H1 (cell line): ENCODE data around the gene WDR43. TPM values are rescaled to one million over a fixed set of nuclear protein-coding genes. Genes with fewer than 3 reads are reported as not detected.

Source experiments
- CTCF ChIA-PET: fragments of 300-600 bp; sonication (Branson Sonifier 250); formaldehyde crosslinking; loops from one replicate; lab custom pipeline; 2021; ENCODE audit not compliant: partially characterized antibody; lab: Charles Lee
- POLR2A ChIA-PET: fragments of 300-600 bp; sonication (Branson Sonifier 250); formaldehyde crosslinking; loops from one replicate; lab custom pipeline; 2021; ENCODE audit warnings: inconsistent platforms; ENCODE audit not compliant: partially characterized antibody; lab: Charles Lee
- DNase-seq, 2 experiments: peaks; one replicate each; pipeline versions ENCODE4 v3.0.0 to v3.0.0-alpha.2; 2010 to 2022; ENCODE audit warnings: low spot score in 2 of 2, low read depth in 1 of 2, mixed read lengths in 1 of 2
- FAIRE-seq: peaks from 2 replicates; lab custom pipeline; 2011; peaks lifted over from hg19 to GRCh38; lab: Jason Lieb, UNC
- H2AFZ ChIP-seq: 2 replicates; pipeline ENCODE4 v1.8.1; 2012; ENCODE audit warnings: low read length, inconsistent platforms
- H2AK5ac ChIP-seq: 2 replicates; pipeline ENCODE4 v1.6.1; 2013; ENCODE audit warnings: low read depth, low read length
- H2BK120ac ChIP-seq: replicated peaks from 2 replicates; pipeline ENCODE3; 2013; ENCODE audit warnings: low read depth, low read length, inconsistent platforms
- H2BK12ac ChIP-seq: 2 replicates; pipeline ENCODE4 v1.6.1; 2013; ENCODE audit warnings: low read depth, low read length
- H2BK15ac ChIP-seq: 2 replicates; pipeline ENCODE4 v1.6.1; 2013; ENCODE audit warnings: low read length
- H2BK20ac ChIP-seq: 2 replicates; pipeline ENCODE4 v1.6.1; 2013; ENCODE audit warnings: low read length
- H2BK5ac ChIP-seq: 2 replicates; pipeline ENCODE4 v1.6.1; 2013; ENCODE audit warnings: low read depth, low read length
- H3K14ac ChIP-seq: 2 replicates; pipeline ENCODE4 v1.6.1; 2013; ENCODE audit warnings: inconsistent platforms; ENCODE audit not compliant: insufficient read length
- H3K18ac ChIP-seq: 2 replicates; pipeline ENCODE4 v1.6.1; 2013; ENCODE audit warnings: low read length; ENCODE audit errors: extremely low read depth
- H3K23ac ChIP-seq: 2 replicates; pipeline ENCODE4 v1.6.1; 2013; ENCODE audit warnings: inconsistent platforms; ENCODE audit not compliant: insufficient read length
- H3K23me2 ChIP-seq: 2 replicates; pipeline ENCODE4 v1.6.1; 2013; ENCODE audit warnings: low read depth, low read length
- H3K27ac ChIP-seq: 2 replicates; pipeline ENCODE4 v1.6.1; 2011; ENCODE audit warnings: low read depth, low read length, inconsistent platforms
- H3K27me3 ChIP-seq, 4 experiments: replicated peaks in 1 of 4; 1 replicate in 1 of 4; 2 replicates in 3 of 4; pipeline versions ENCODE4 v1.6.1 to v1.8.1; 2011 to 2013; ENCODE audit warnings: low read length in 3 of 4, mild to moderate bottlenecking in 3 of 4, inconsistent platforms in 2 of 4, mixed read lengths in 2 of 4, moderate library complexity in 1 of 4; ENCODE audit not compliant: control insufficient read depth in 3 of 4, insufficient read depth in 3 of 4; ENCODE audit errors: extremely low read depth in 1 of 4
- H3K36me3 ChIP-seq, 4 experiments: 2 replicates each; pipeline versions ENCODE4 v1.6.1 to v1.8.1; 2011 to 2013; ENCODE audit warnings: mild to moderate bottlenecking in 4 of 4, low read length in 3 of 4, moderate library complexity in 2 of 4, control low read depth in 1 of 4, inconsistent platforms in 1 of 4; ENCODE audit not compliant: insufficient read depth in 4 of 4, control insufficient read depth in 2 of 4
- H3K4ac ChIP-seq: replicated peaks from 2 replicates; pipeline ENCODE3; 2013; ENCODE audit warnings: low read length, low read depth, mixed read lengths, inconsistent platforms; ENCODE audit not compliant: insufficient read length
- H3K4me1 ChIP-seq, 4 experiments: replicated peaks in 1 of 4; 1 replicate in 1 of 4; 2 replicates in 3 of 4; pipeline versions ENCODE4 v1.6.1 to v1.8.1; 2011 to 2013; ENCODE audit warnings: low read length in 3 of 4, inconsistent platforms in 2 of 4, mixed read lengths in 1 of 4; ENCODE audit not compliant: insufficient read depth in 4 of 4, control insufficient read depth in 3 of 4
- H3K4me2 ChIP-seq, 2 experiments: 2 replicates each; pipeline versions ENCODE4 v1.6.1 to v1.8.1; 2011 to 2013; ENCODE audit warnings: low read depth in 2 of 2, low read length in 2 of 2, control low read depth in 1 of 2, inconsistent platforms in 1 of 2, mild to moderate bottlenecking in 1 of 2; ENCODE audit not compliant: insufficient read depth in 1 of 2
- H3K4me3 ChIP-seq, 4 experiments: fragments of 200-600, 300-600 bp in 1 of 4; sonication (generic), shearing (Covaris generic), sonication (Bioruptor Twin) in 1 of 4; 2 replicates each; pipeline versions ENCODE4 v1.5.1 to v1.8.1; 2011 to 2016; ENCODE audit warnings: low read length in 4 of 4, low read depth in 3 of 4, control low read depth in 2 of 4, inconsistent platforms in 2 of 4, mild to moderate bottlenecking in 2 of 4, mixed read lengths in 1 of 4, moderate library complexity in 1 of 4; ENCODE audit not compliant: insufficient read depth in 2 of 4; ENCODE audit errors: extremely low read depth in 1 of 4
- H3K56ac ChIP-seq: replicated peaks from 2 replicates; pipeline ENCODE3; 2013; ENCODE audit warnings: low read depth, mild to moderate bottlenecking, mixed read lengths, low read length, inconsistent platforms; ENCODE audit not compliant: insufficient read length
- H3K79me1 ChIP-seq: 2 replicates; pipeline ENCODE4 v1.6.1; 2013; ENCODE audit warnings: low read depth, low read length, control low read depth
- H3K79me2 ChIP-seq, 2 experiments: 2 replicates each; pipeline versions ENCODE4 v1.6.1 to v1.8.1; 2012 to 2013; ENCODE audit warnings: low read length in 2 of 2, mild to moderate bottlenecking in 2 of 2, inconsistent platforms in 1 of 2; ENCODE audit not compliant: insufficient read depth in 2 of 2, control insufficient read depth in 1 of 2
- H3K9ac ChIP-seq, 4 experiments: replicated peaks in 1 of 4; 1 replicate in 1 of 4; 2 replicates in 3 of 4; pipeline versions ENCODE4 v1.6.1 to v1.8.1; 2011 to 2013; ENCODE audit warnings: low read depth in 3 of 4, low read length in 3 of 4, control low read depth in 2 of 4, mild to moderate bottlenecking in 2 of 4, moderate library complexity in 2 of 4, inconsistent platforms in 1 of 4; ENCODE audit errors: extremely low read depth in 1 of 4
- H3K9me3 ChIP-seq, 2 experiments: 2 replicates each; pipeline versions ENCODE4 v1.6.1 to v1.8.1; 2012 to 2013; ENCODE audit warnings: mild to moderate bottlenecking in 2 of 2, moderate library complexity in 2 of 2, control low read depth in 1 of 2, inconsistent platforms in 1 of 2, low read depth in 1 of 2, low read length in 1 of 2, mixed read lengths in 1 of 2; ENCODE audit not compliant: insufficient read depth in 2 of 2
- H4K20me1 ChIP-seq, 2 experiments: replicated peaks in 1 of 2; 2 replicates each; pipeline versions ENCODE3 to v1.8.1; 2011 to 2013; ENCODE audit warnings: inconsistent platforms in 2 of 2, low read length in 2 of 2, mild to moderate bottlenecking in 1 of 2; ENCODE audit not compliant: insufficient read depth in 2 of 2, control insufficient read depth in 1 of 2
- H4K5ac ChIP-seq: 2 replicates; pipeline ENCODE4 v1.6.1; 2013; ENCODE audit warnings: low read length, low read depth, mixed read lengths, inconsistent platforms; ENCODE audit not compliant: insufficient read length
- H4K8ac ChIP-seq: 2 replicates; pipeline ENCODE4 v1.8.0; 2013; ENCODE audit warnings: mild to moderate bottlenecking, moderate library complexity, low read length, inconsistent platforms; ENCODE audit not compliant: insufficient read depth; ENCODE audit errors: extremely low read depth
- H4K91ac ChIP-seq: replicated peaks from 2 replicates; pipeline ENCODE3; 2013; ENCODE audit warnings: low read length, mixed read lengths, inconsistent platforms; ENCODE audit not compliant: insufficient read length
- ASH2L ChIP-seq: fragments of 200-600, 300-600 bp; sonication (generic); IDR thresholded peaks from one replicate; pipeline ENCODE4 v1.7.1; 2017; ENCODE audit warnings: low read length
- BACH1 ChIP-seq: IDR thresholded peaks from 2 replicates; pipeline ENCODE4 v1.6.1; 2012; ENCODE audit warnings: low read length, improper control_type of control experiment
- BCL11A ChIP-seq, 2 experiments: IDR thresholded peaks; one replicate each; pipeline ENCODE4 v1.6.1; 2011; ENCODE audit warnings: low read depth in 2 of 2, low read length in 2 of 2, mild to moderate bottlenecking in 2 of 2
- CHD2 ChIP-seq: IDR thresholded peaks from 2 replicates; pipeline ENCODE4 v1.6.1; 2012; ENCODE audit warnings: low read length, improper control_type of control experiment
- HDAC6 ChIP-seq: IDR thresholded peaks from one replicate; pipeline ENCODE4 v1.7.1; 2012; ENCODE audit warnings: low read depth, mild to moderate bottlenecking, inconsistent platforms, low read length, moderate library complexity
- JUN ChIP-seq: IDR thresholded peaks from 2 replicates; pipeline ENCODE4 v1.6.1; 2011; ENCODE audit warnings: low read depth, mild to moderate bottlenecking, improper control_type of control experiment, low read length
- NANOG ChIP-seq: IDR thresholded peaks from 2 replicates; pipeline ENCODE4 v1.6.1; 2011; ENCODE audit warnings: low read length, low read depth, mild to moderate bottlenecking, inconsistent platforms; ENCODE audit not compliant: insufficient read depth, poor library complexity, severe bottlenecking
- POLR2A ChIP-seq, 2 experiments: IDR thresholded peaks; 1 replicate in 1 of 2; 2 replicates in 1 of 2; pipeline ENCODE4 v1.6.1; 2011; ENCODE audit warnings: low read depth in 2 of 2, low read length in 2 of 2, mild to moderate bottlenecking in 2 of 2; ENCODE audit errors: control extremely low read depth in 1 of 2
- POLR2AphosphoS5 ChIP-seq: IDR thresholded peaks from 2 replicates; pipeline ENCODE4 v1.6.1; 2011; ENCODE audit warnings: low read depth, low read length
- RBBP5 ChIP-seq: IDR thresholded peaks from 2 replicates; pipeline ENCODE4 v1.7.1; 2012; ENCODE audit warnings: low read depth, mild to moderate bottlenecking, inconsistent platforms, low read length, moderate library complexity, borderline replicate concordance
- RFX5 ChIP-seq: IDR thresholded peaks from 2 replicates; pipeline ENCODE4 v1.6.1; 2011; ENCODE audit warnings: low read depth, low read length, improper control_type of control experiment, borderline replicate concordance
- SIRT6 ChIP-seq: IDR thresholded peaks from one replicate; pipeline ENCODE4 v1.7.1; 2012; ENCODE audit warnings: low read length, inconsistent platforms
- TAF1 ChIP-seq: IDR thresholded peaks from 2 replicates; pipeline ENCODE4 v1.6.1; 2011; ENCODE audit warnings: mild to moderate bottlenecking, low read depth, low read length
- TAF7 ChIP-seq: optimal IDR thresholded peaks from 2 replicates; pipeline ENCODE3; 2011; ENCODE audit warnings: low read depth, mild to moderate bottlenecking, inconsistent platforms, low read length, moderate library complexity, borderline replicate concordance
- TBP ChIP-seq: IDR thresholded peaks from 2 replicates; pipeline ENCODE4 v1.6.1; 2011; ENCODE audit warnings: low read depth, low read length, improper control_type of control experiment
- WGBS, 2 experiments: shearing (Covaris generic) in 1 of 2; methylation state at CpG; one replicate each; pipeline versions ENCODE4 v1.1.6 to v1.1.7; 2013 to 2015; ENCODE audit warnings: low lambda C conversion rate in 2 of 2, mixed read lengths in 2 of 2, inconsistent platforms in 1 of 2, low coverage in 1 of 2, missing lambda C conversion rate in 1 of 2; ENCODE audit not compliant: insufficient replicate concordance in 2 of 2, insufficient coverage in 1 of 2, insufficient read length in 1 of 2; ENCODE audit errors: extremely low coverage in 1 of 2, missing lambda C conversion rate in 1 of 2; 5-methylcytosine and 5-hydroxymethylcytosine counted together
- polyA plus RNA-seq, 7 experiments: library from polyadenylated mRNA; depleted of rRNA in 3 of 7; stranded (reverse) in 5 of 7; unstranded in 2 of 7; fragments of >200 nt in 5 of 7; fragments of 200-250 nt in 2 of 7; gene quantifications; 1 replicate in 5 of 7; 2 replicates in 1 of 7; 4 replicates in 1 of 7; pipeline versions ENCODE4 v1.2.1 to v1.2.3, GENCODE V29; 2011 to 2013; ENCODE audit warnings: missing spikeins in 2 of 7, mixed read lengths in 2 of 7
- total RNA-seq: library from RNA; stranded (reverse); fragmentation: NEBNext Ultra II Directional; extraction: Animal tissue kit (Norgen Biotek cat#: 25700); gene quantifications from 2 replicates; pipeline ENCODE4 v1.2.1, GENCODE V29; 2021

WDR43 gene
- total and polyA plus RNA-seq, 2 of the 8 experiments (the other 6 are each of a cell fraction or from before 2014, with no cell fraction given) = 57.8 to 142 TPM

- no peaks in the 10 kb centered on the region for H3K27me3 ChIP-seq
- no peak overlapping the region for H3K4ac ChIP-seq
- H3K9ac ChIP-seq = no peak overlapping the region
- H2BK15ac ChIP-seq = no peak overlapping the region
- H3K27ac ChIP-seq = no peak overlapping the region
- no peak overlapping the region for H2BK20ac ChIP-seq
- H2BK5ac ChIP-seq = 0 out of 2 replicates have a peak overlapping the region, but pooled peaks have one; percentile 61
- H4K91ac ChIP-seq = peak overlapping the region; percentile 22
- H3K9me3 ChIP-seq = no peaks in the 10 kb centered on the region
- POLR2A ChIA-PET = interaction anchor here (0.6 to 1.1 kb wide), 3 partner anchors 12 to 1233 kb away, joined by 3 read pairs; no protein-coding TSS in a partner anchor
- no peak overlapping the region for H4K8ac ChIP-seq
- H3K4me3 ChIP-seq = no peak overlapping the region
- no peak overlapping the region for H4K5ac ChIP-seq
- peak overlapping the region; percentile 79; the same call in 1 of the 2 replicates for H2AFZ ChIP-seq
- CTCF ChIA-PET = interaction anchor here (0.6 to 1.9 kb wide), 9 partner anchors 18 to 272 kb away, joined by 3 to 7 read pairs (median 4); no protein-coding TSS in a partner anchor
- H2BK120ac ChIP-seq = no peak overlapping the region
- no peaks in the 10 kb centered on the region for H3K23me2 ChIP-seq
- H2BK12ac ChIP-seq = no peak overlapping the region
- no peak overlapping the region for H3K23ac ChIP-seq
- H3K4me1 ChIP-seq = peaks cover 4 to 10% (median 7%) of the 10 kb centered on the region in 4 experiments; a peak in 6 of 7 replicates
- H4K20me1 ChIP-seq = peaks cover 0 to 3% of the 10 kb centered on the region in 2 experiments
- no peak for DNase-seq
- no peaks in the 10 kb centered on the region for H3K79me2 ChIP-seq
- no peaks in the 10 kb centered on the region for H3K36me3 ChIP-seq
- 0 out of 4 replicates have a peak overlapping the region, but pooled peaks of 1 of the 2 experiments have one; percentile 8 for H3K4me2 ChIP-seq
- H3K56ac ChIP-seq = no peak overlapping the region
- H3K18ac ChIP-seq = no peak overlapping the region
- no peaks in the 10 kb centered on the region for H3K79me1 ChIP-seq
- no peak overlapping the region for H2AK5ac ChIP-seq
- FAIRE-seq = no peak
- WGBS, 2 experiments = 81% methylated on average over 5 of the region's 5 CpGs; no CpG with 5 or more reads in 1 of the 2 experiments
- H3K14ac ChIP-seq = no peak overlapping the region
- TF ChIP-seq BACH1 (no peak), TAF7 (no peak), RFX5 (no peak), RBBP5 (no peak), NANOG (no peak), POLR2A (IDR thresholded peaks at IDR 0.05; ENCODE audit: control extremely low read depth in 1 of 2, low read depth in 2 of 2, low read length in 2 of 2) (no peak), JUN (no peak), HDAC6 (no peak), CHD2 (no peak), SIRT6 (no peak), TAF1 (no peak), TBP (no peak), BCL11A (IDR thresholded peaks at IDR 0.05; ENCODE audit: low read depth in 2 of 2, low read length in 2 of 2) (no peak), POLR2AphosphoS5 (no peak), ASH2L (no peak)
These were observed 61.0 kb downstream of the WDR43 start for GRCh38 chr2:28955467-28955866.
